Measurements from ENCODE around the gene GRIN2D.

DNA sequence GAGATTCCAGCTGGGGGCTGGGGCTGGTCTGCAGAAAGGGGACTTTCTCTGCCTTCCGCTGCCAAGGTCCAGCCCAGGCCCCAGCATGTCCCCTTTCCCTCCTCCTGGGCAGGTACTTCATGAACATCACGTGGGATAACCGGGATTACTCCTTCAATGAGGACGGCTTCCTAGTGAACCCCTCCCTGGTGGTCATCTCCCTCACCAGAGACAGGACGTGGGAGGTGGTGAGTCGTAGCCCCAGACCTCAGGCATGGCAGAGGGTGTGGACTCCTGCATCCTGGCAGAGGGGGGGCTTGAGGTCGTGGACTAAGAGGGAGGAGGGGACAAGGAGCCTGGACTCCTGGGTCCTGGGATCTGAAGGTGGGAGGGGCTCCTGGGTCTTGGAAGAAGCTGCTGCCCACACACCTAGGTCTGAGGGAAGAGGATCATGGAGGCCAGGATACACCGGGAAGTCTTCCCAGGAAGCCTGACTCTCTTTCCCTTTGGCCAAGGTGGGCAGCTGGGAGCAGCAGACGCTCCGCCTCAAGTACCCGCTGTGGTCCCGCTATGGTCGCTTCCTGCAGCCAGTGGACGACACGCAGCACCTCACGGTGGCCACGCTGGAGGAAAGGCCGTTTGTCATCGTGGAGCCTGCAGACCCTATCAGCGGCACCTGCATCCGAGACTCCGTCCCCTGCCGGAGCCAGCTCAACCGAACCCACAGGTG, 20.6 kb downstream of the GRIN2D start:
- TF ChIP-seq, protein P1, sequence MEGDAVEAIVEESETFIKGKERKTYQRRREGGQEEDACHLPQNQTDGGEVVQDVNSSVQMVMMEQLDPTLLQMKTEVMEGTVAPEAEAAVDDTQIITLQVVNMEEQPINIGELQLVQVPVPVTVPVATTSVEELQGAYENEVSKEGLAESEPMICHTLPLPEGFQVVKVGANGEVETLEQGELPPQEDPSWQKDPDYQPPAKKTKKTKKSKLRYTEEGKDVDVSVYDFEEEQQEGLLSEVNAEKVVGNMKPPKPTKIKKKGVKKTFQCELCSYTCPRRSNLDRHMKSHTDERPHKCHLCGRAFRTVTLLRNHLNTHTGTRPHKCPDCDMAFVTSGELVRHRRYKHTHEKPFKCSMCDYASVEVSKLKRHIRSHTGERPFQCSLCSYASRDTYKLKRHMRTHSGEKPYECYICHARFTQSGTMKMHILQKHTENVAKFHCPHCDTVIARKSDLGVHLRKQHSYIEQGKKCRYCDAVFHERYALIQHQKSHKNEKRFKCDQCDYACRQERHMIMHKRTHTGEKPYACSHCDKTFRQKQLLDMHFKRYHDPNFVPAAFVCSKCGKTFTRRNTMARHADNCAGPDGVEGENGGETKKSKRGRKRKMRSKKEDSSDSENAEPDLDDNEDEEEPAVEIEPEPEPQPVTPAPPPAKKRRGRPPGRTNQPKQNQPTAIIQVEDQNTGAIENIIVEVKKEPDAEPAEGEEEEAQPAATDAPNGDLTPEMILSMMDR (IDR thresholded peaks at IDR 0.05) = no peak
- no peak for TF ChIP-seq POLR2AphosphoS5 (IDR thresholded peaks at IDR 0.05; ENCODE audit: insufficient read depth in 1 of 2, low read depth in 1 of 2)

Data from vagina (tissue), 2 donors.